HG02588 (cell line): ENCODE data around the gene ZCCHC18.

Experiments
- ATAC-seq: cut with Tn5 transposase; IDR thresholded peaks from one replicate; pipeline ENCODE4 v1.9.1; 2021; ENCODE audit warnings: mild to moderate bottlenecking, moderate library complexity; ENCODE audit not compliant: unreplicated experiment

Gene ZCCHC18

DNA sequence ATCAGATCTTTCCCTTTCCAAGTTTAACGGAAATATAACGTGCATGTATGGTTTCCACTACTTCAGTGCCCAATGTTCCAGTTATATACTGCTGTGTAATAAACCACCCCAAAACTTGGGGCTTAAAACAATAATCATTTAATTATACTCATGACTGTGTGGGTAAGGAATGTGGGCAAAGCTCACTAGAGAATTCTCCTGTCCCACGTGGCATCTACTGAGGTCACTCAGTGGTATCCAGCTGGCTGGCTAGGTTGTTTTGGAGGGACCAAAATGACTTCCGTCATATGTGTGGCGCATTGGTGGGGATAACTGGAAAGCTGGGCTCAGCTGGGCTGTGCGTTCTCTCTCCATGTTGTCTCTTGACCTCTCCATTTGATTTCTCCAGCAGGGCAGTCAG lies 18.5 kb downstream of the ZCCHC18 start:
- no peak for ATAC-seq

DNA sequence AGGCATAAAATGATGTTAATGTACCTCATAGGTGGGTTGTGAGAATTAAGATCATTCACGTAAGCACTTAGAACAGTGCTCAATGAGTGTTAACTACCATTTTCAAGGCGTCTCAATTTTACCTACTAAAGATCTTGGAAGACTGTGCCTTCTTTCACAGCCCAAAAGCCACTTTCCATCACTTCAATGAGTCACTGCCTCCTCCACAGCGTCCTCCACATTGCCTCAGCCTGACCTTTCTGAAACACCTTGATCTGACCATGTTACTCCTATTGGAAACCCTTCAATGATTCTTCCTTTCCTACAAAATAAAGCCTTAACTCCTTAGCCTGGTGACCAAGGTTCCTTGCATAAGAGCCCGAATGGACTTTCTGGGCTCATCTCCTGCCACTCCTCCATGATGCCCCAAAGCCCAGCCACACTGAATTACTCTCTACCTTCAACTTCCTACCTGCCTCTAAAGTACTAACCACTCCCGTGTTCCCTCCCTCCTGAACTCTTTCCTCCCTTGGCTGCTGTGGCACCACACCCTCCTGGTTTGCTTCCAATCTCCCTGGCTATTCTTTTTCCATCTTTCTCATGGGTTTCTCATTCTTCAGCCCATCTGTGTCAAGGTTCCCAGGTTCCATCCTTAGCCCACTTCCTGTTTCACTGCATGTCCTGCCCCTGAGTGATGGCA lies 22.4 kb downstream of the ZCCHC18 start:
- no peak for ATAC-seq

DNA sequence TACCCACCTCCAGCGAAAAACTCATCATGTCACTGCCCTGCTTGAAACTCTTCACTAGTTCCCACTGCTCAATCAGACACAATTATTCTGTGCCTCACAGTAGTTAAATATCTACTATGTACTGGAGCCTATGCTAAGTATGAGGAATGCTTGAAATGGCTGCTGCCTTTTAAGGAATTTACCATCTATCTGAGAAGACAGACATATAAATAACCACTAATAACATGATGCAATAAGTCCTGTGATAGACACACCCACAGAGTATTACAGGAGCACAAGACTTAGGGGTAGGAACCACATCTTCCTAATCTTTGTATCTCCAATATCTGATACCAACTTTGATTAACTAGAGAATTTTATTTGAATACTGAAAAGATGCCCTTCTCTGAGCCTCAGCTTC lies 23.4 kb downstream of the ZCCHC18 start:
- no peak for ATAC-seq

DNA sequence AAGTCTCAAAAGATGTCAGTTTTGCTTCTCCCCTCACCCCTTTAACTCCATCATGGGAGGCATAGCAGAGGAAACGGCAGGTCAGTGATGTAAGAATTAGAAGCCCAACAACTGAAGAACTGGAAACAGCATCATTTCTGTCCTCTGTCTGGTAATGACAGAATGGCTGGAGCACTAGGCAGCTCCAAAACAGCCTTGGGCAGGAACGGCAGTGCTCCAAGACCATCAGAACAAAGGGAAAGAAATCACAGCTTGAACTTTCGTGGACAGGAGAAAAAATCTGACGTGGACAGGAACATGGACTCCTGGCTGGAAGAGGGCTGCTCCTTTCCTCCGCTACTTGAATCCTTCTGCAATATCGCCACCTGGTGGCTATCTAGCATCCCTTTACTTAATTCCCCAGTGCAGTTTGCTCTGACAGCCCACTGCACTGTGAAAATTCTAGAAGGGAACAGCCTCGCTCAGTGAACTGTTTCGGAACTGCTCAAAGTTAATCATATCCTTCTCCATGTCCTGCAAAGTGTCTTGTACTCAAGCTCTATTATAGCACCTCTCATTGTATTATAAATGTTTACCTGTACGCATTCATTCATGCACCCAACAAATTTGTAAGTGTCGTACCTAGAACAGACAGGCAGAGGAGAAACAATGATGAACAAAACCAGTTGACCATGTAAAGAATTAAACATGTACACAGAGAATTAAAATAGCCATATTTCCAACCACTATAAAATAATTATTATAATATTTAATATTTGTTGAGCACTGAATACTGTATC lies 24.1 kb downstream of the ZCCHC18 start:
- ATAC-seq: peak; percentile 68

GRCh38 chrX:104137496-104137895 lies 25.2 kb downstream of the ZCCHC18 start:
- no peak for ATAC-seq

DNA sequence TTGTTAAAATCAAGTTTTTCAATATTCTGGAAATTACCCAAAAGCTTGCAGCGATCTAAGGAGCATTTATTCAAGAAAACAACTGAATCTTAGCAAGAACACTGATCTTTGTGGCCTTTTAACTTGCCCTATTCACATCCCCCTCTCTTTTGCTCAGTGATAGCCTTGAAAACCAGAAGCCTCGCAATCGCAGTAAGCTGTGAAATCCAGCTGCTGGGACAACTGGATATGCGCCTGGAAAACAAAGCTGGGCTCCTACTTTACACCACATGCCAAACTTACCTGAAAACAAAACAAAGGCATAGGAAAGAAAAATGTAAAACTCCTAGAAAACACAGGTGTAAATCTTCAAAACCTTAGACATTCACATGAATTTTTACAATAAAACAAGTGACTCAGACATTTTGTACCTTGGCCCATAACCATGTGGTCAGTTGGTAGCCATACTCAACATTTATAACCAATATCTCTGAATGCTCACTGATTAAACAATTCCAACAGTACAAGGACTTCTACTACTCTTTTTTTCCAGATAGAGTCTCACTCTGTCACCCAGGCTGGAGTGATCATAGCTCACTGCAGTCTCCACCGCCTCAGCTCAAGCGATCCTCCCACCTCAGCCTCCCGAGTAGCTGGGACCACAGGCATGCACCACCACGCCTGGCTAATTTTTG lies 28.9 kb downstream of the ZCCHC18 start:
- ATAC-seq: no peak

GRCh38 chrX:104151037-104151436 lies 38.7 kb downstream of the ZCCHC18 start:
- no peak for ATAC-seq

- ATAC-seq: peak; percentile 87
These were observed 44.6 kb downstream of the ZCCHC18 start, which contains the start of gene SLC25A53 for GRCh38 chrX:104156630-104157529. Gene SLC25A53, minus strand, starts transcription at chrX:104157009. Its CDS starts 51,752 bp downstream, at chrX:104105257.
